ENCODE data around the gene ADCY7. TPM values are rescaled to one million over a fixed set of nuclear protein-coding genes. Genes with fewer than 3 reads are reported as not detected.

The ADCY7 gene
- total and polyA plus RNA-seq, 2 of the 4 experiments (the other 2 are of a cell fraction) = 15.2 to 17.1 TPM

- Histone ChIP-seq H2BK120ac (ENCODE audit: low read depth, low read length) (no peak overlapping the region), H3K4me2 (ENCODE audit: low read depth, low read length) (no peak overlapping the region), H3K18ac (ENCODE audit: low read depth, low read length) (no peak overlapping the region), H4K91ac (ENCODE audit: insufficient read depth, low read depth, low read length) (no peak overlapping the region), H3K36me3 (ENCODE audit: control insufficient read depth, insufficient read depth, low read length) (peaks cover 9% of the 10 kb centered on the region), H4K20me1 (ENCODE audit: insufficient read depth, low read length) (0 out of 2 replicates have a peak, but pooled peaks cover 4% of the 10 kb centered on the region), H3K79me1 (ENCODE audit: low read depth in 1 of 2, low read length in 2 of 2) (peaks cover 0 to 9% of the 10 kb centered on the region in 2 experiments; a peak in 1 of 4 replicates), H2BK5ac (ENCODE audit: low read depth, low read length, poor library complexity, severe bottlenecking) (no peak overlapping the region), H2AK9ac (replicated peaks; ENCODE audit: low read depth, low read length, poor library complexity) (peak overlapping the region; percentile 3), H2BK15ac (ENCODE audit: low read depth, low read length) (no peak overlapping the region; the same call in 2 of the 3 replicates), H4K5ac (ENCODE audit: low read depth, low read length) (no peak overlapping the region; the same call in 1 of the 2 replicates), H3K9me3 (ENCODE audit: control insufficient read depth, insufficient read depth, low read length) (no peaks in the 10 kb centered on the region), H3K56ac (ENCODE audit: extremely low read depth, insufficient read depth, low read length) (no peak overlapping the region), H3K9me1 (ENCODE audit: insufficient read depth, low read length) (peaks cover 14% of the 10 kb centered on the region; the same call in 1 of the 2 replicates), H3K4me1 (ENCODE audit: control insufficient read depth, insufficient read depth, low read length) (peaks cover 24% of the 10 kb centered on the region), H3K27ac (ENCODE audit: insufficient read depth, low read length) (no peak overlapping the region), H3K23ac (ENCODE audit: low read depth, low read length) (no peak overlapping the region), H4K8ac (ENCODE audit: low read depth in 2 of 2, low read length in 2 of 2) (peak overlapping the region in 1 of 2 experiments; percentile 35; a peak in 1 of 4 replicates), H2AFZ (replicated peaks; ENCODE audit: low read length, poor library complexity) (no peak overlapping the region), H3K14ac (replicated peaks; ENCODE audit: low read depth, low read length) (no peak overlapping the region), H2BK20ac (ENCODE audit: low read depth, low read length) (0 out of 2 replicates have a peak overlapping the region, but pooled peaks have one; percentile 50), H3K4ac (ENCODE audit: low read depth, low read length) (0 out of 2 replicates have a peak overlapping the region, but pooled peaks have one; percentile 60), H3K27me3 (ENCODE audit: control insufficient read depth, insufficient read depth, low read length) (no peaks in the 10 kb centered on the region), H2AK5ac (ENCODE audit: low read depth, low read length) (0 out of 2 replicates have a peak overlapping the region, but pooled peaks have one; percentile 48), H3K4me3 (ENCODE audit: insufficient read depth, low read depth, low read length) (no peak overlapping the region), H3K9ac (ENCODE audit: low read depth, low read length) (no peak overlapping the region)
- DNase-seq (no peak), ATAC-seq (ENCODE audit: low read depth) (no peak)
- POLR2A ChIA-PET (ENCODE audit: unreplicated experiment) = no interaction called here
- CTCF ChIA-PET = no interaction called here
- intact Hi-C loops (cut with micrococcal nuclease) = no loop called here
- dilution Hi-C loops (cut with HindIII; ENCODE audit: low sequenced_read_pairs, unreplicated experiment) = no loop called here
- TF ChIP-seq BHLHE40 (IDR thresholded peaks at IDR 0.05; ENCODE audit: low read depth, low read length) = no peak
- TF ChIP-seq FOS (IDR thresholded peaks at IDR 0.05; ENCODE audit: low read depth, low read length) = no peak
- no peak for TF ChIP-seq SMC3 (IDR thresholded peaks at IDR 0.05; ENCODE audit: low read depth, low read length)
- TF ChIP-seq MXI1 (IDR thresholded peaks at IDR 0.05; ENCODE audit: borderline replicate concordance, low read depth, low read length) = no peak
- TF ChIP-seq USF2 (IDR thresholded peaks at IDR 0.05; ENCODE audit: low read depth, low read length) = no peak
- TF ChIP-seq POLR2A (IDR thresholded peaks at IDR 0.05; ENCODE audit: low read depth, low read length) = no peak
- TF ChIP-seq CEBPB (IDR thresholded peaks at IDR 0.05; ENCODE audit: low read depth, low read length) = no peak
- no peak for TF ChIP-seq RAD21 (IDR thresholded peaks at IDR 0.05; ENCODE audit: low read length)
- TF ChIP-seq MAZ (IDR thresholded peaks at IDR 0.05; ENCODE audit: borderline replicate concordance, low read depth, low read length) = no peak
- 100% methylated on average over 2 of the region's 18 CpGs; no CpG with 5 or more reads in 1 of the 2 experiments for WGBS, 2 experiments (ENCODE audit: extremely low coverage in 2 of 2, insufficient read length in 1 of 2)
- BruUV-seq (replicated peaks) = no TSS peak
- in situ Hi-C loops (cut with MboI; ENCODE audit: low sequenced_read_pairs) = no loop called here
These were observed 42.0 kb downstream of the ADCY7 start for GRCh38 chr16:50308237-50308965.

Data from IMR-90 (cell line).